ENCODE data around the gene ARF3.
A peak's percentile ranks its signal among the peaks of the same experiment; 100 is the strongest.

ARF3 gene

DNA sequence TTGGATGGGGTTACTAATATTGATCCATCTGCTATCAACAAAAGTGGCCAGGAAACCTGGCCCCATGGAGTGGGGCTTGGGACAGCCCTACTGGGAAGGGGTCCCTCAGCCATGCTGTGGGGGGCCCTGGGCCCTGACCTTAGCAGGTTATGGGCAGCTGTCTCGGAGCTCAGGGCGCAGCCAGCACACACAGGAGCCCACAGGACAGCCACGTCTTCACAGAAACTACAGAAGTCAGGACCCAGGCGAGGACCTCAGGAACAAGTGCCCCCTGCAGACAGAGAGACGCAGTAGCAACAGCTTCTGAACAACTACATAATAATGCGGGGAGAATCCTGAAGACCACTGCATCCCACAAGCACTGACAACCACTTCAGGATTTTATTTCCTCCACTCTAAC, 20.1 kb downstream of the ARF3 start:
- 80 to 83% methylated on average over 5 to 6 of the region's 6 CpGs for WGBS, 2 experiments (ENCODE audit: insufficient coverage in 2 of 2)
- Histone ChIP-seq H3K27ac (ENCODE audit: low read depth, low read length, severe bottlenecking) (no peak overlapping the region), H3K36me3 (ENCODE audit: control insufficient read depth, insufficient read depth, low read length) (peaks cover 89% of the 10 kb centered on the region)

DNA sequence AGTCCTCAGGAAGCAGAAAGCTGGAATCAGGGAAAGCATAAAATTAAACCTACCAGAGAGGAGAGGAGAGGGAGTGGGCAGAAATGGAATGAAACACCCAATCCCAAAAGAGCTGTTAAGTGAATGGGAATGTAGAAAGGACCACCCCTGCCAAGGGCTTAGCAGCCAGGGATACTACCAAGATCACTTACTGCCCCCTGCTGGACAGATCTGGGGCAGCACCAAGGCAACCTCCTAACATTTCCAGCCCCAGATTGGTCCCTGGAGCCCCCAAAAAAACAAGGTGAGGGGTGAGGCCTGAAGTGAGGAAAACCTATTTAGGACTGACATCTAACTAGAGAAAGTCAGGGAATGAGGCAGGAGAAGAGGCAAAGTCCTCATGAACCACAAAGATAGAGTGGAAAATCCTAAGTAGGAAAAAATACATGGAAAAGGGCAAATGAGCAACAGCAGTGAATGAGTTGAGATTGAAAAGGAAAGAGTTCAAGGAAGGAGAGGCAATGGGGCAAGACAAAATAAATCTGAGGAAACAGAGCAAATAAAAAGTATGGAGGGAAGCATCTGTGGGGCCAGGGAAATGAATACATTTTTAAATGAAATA, 20.8 kb downstream of the ARF3 start:
- no peaks in the 10 kb centered on the region for H3K9me3 ChIP-seq (ENCODE audit: control insufficient read depth, low read length)
- H3K27ac ChIP-seq (ENCODE audit: low read depth, low read length, severe bottlenecking) = peak overlapping the region; percentile 41
- H3K4me3 ChIP-seq (ENCODE audit: extremely low read depth, insufficient read depth, low read length, poor library complexity, severe bottlenecking) = no peak overlapping the region
- H3K4me1 ChIP-seq (ENCODE audit: control insufficient read depth, insufficient read depth, low read length, poor library complexity, severe bottlenecking) = no peaks in the 10 kb centered on the region
- H3K36me3 ChIP-seq (ENCODE audit: control insufficient read depth, insufficient read depth, low read length) = peaks cover 87% of the 10 kb centered on the region

More for the DNA sequence above, 20.1 kb downstream of the ARF3 start:
- H3K9me3 ChIP-seq (ENCODE audit: control insufficient read depth, low read length) = no peaks in the 10 kb centered on the region
- H3K4me1 ChIP-seq (ENCODE audit: control insufficient read depth, insufficient read depth, low read length, poor library complexity, severe bottlenecking) = no peaks in the 10 kb centered on the region
- no peak overlapping the region for H3K4me3 ChIP-seq (ENCODE audit: extremely low read depth, insufficient read depth, low read length, poor library complexity, severe bottlenecking)

DNA sequence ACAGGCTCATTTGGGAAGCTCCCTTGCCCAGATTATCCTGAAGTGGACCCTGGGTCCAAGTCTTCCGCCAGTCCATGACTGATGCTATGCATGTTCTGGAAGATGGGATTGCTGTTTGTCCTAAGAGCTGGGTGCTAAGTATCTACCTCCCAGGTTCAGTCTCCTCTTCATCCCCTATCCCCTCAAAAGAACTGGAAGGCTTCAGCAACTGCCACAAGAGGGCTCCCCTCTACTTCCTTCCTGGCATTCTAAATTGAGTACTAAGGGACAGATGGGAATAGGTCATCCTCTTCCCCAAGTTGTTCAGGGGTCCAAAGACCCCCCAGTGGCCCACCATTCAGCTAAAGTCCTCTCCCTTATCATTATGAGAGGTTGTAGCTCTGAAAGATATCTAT, 23.0 kb downstream of the ARF3 start:
- no peak overlapping the region for H3K27ac ChIP-seq (ENCODE audit: low read depth, low read length, severe bottlenecking)
- H3K4me3 ChIP-seq (ENCODE audit: extremely low read depth, insufficient read depth, low read length, poor library complexity, severe bottlenecking) = no peak overlapping the region
- no peaks in the 10 kb centered on the region for H3K4me1 ChIP-seq (ENCODE audit: control insufficient read depth, insufficient read depth, low read length, poor library complexity, severe bottlenecking)
- 100% methylated on average over 1 of the region's 1 CpG; no CpG with 5 or more reads in 1 of the 2 experiments for WGBS, 2 experiments (ENCODE audit: insufficient coverage in 2 of 2)
- peaks cover 86% of the 10 kb centered on the region for H3K36me3 ChIP-seq (ENCODE audit: control insufficient read depth, insufficient read depth, low read length)
- no peaks in the 10 kb centered on the region for H3K9me3 ChIP-seq (ENCODE audit: control insufficient read depth, low read length)

DNA sequence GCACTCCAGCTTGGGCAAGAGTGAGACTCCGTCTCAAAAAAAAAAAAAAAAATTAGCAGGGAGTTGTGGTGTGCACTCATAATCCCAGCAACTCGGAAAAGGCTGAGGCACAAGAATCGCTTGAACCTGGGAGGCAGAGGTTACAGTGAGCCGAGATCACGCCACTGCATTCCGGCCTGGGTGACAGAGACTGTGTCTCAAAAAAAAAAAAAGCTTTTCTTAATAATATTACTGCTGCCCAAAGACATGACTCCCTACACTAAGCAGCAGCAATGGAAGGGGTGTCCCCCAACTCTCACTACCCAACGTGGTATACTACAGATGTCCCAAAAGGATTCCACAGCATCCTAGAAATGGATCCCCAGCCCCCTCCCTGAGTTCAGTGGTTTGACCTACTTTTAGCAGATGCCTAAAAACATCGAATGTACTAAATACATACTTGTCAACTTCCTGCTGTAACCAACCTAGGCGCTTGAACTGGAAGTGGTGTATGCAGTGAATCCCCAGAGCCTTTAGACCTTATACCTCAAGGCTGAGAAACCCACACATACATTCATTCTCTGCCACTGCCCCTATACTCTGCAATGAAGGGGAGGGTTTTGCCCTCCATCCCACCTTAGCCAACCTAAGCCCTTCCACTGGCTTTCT, 23.5 kb downstream of the ARF3 start:
- Histone ChIP-seq H3K4me3 (ENCODE audit: extremely low read depth, insufficient read depth, low read length, poor library complexity, severe bottlenecking) (no peak overlapping the region), H3K9me3 (ENCODE audit: control insufficient read depth, low read length) (no peaks in the 10 kb centered on the region), H3K36me3 (ENCODE audit: control insufficient read depth, insufficient read depth, low read length) (peaks cover 85% of the 10 kb centered on the region), H3K27ac (ENCODE audit: low read depth, low read length, severe bottlenecking) (no peak overlapping the region), H3K4me1 (ENCODE audit: control insufficient read depth, insufficient read depth, low read length, poor library complexity, severe bottlenecking) (no peaks in the 10 kb centered on the region)
- 87 to 96% methylated on average over 5 to 8 of the region's 9 CpGs for WGBS, 2 experiments (ENCODE audit: insufficient coverage in 2 of 2)

DNA sequence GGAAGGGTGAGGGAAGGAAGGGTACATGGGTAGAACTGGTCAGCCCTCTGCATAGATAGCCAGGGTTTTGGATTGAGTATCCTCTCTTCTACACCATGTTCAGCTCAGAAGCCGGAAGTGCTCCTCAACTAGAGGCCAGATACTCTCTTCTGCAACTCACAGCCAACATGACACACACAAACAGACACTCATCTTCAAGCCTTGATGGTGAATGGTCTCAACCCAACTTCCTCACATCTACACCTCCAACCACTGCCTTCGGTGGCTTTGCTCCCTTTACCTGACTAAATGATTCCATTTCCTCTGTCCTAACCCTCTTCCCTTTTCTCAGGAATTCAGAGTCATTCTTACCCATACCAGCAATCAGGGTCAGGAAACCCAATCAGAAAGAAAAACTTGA, 24.4 kb downstream of the ARF3 start:
- no peak overlapping the region for H3K4me3 ChIP-seq (ENCODE audit: extremely low read depth, insufficient read depth, low read length, poor library complexity, severe bottlenecking)
- no peaks in the 10 kb centered on the region for H3K4me1 ChIP-seq (ENCODE audit: control insufficient read depth, insufficient read depth, low read length, poor library complexity, severe bottlenecking)
- no peaks in the 10 kb centered on the region for H3K9me3 ChIP-seq (ENCODE audit: control insufficient read depth, low read length)
- no peak overlapping the region for H3K27ac ChIP-seq (ENCODE audit: low read depth, low read length, severe bottlenecking)
- 50% methylated on average over 2 of the region's 2 CpGs for WGBS, 2 experiments (ENCODE audit: insufficient coverage in 2 of 2)
- peaks cover 84% of the 10 kb centered on the region for H3K36me3 ChIP-seq (ENCODE audit: control insufficient read depth, insufficient read depth, low read length)

DNA sequence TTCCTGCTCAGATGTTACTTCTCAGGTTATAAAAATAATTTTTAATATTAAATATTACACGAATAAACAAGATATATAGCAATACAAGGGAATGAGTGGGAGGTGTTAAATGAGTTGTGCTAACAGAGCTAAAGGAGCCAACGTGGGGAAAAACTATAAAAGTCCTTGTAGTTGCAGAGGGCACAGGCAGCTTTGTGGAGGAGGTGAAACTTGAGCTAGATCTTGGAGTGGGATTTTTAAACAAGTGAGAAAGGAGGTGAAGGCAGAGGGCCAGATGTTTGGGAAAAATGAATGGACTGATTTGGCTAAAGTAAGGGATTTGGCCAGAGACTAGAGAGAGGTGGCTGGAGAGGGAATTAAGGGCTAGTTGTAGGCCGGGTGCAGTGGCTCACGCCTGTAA, 26.8 kb downstream of the ARF3 start:
- H3K4me1 ChIP-seq (ENCODE audit: control insufficient read depth, insufficient read depth, low read length, poor library complexity, severe bottlenecking) = no peaks in the 10 kb centered on the region
- peaks cover 90% of the 10 kb centered on the region for H3K36me3 ChIP-seq (ENCODE audit: control insufficient read depth, insufficient read depth, low read length)
- H3K4me3 ChIP-seq (ENCODE audit: extremely low read depth, insufficient read depth, low read length, poor library complexity, severe bottlenecking) = no peak overlapping the region
- H3K27ac ChIP-seq (ENCODE audit: low read depth, low read length, severe bottlenecking) = no peak overlapping the region
- WGBS, 2 experiments (ENCODE audit: insufficient coverage in 2 of 2) = 94 to 95% methylated on average over 3 of the region's 4 CpGs
- no peaks in the 10 kb centered on the region for H3K9me3 ChIP-seq (ENCODE audit: control insufficient read depth, low read length)

DNA sequence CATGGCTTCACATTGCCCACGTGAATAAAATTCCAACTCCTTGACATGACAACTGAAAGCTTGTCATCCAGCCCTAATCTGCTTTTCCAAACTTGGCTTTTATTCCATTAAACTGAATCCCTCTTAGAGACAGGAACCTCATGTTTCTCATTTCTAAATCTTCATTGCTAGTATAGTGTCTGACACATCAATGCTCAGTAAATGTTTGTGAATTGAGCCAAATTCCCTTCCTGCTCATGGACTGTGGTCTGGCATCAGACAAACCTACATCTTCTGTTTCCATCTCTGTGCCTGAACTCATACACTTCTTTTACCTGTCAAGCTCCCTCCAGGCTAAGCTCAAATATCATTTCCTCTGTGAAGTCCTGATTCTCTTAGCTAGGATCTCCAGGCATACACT, 27.7 kb downstream of the ARF3 start:
- Histone ChIP-seq H3K4me3 (ENCODE audit: extremely low read depth, insufficient read depth, low read length, poor library complexity, severe bottlenecking) (no peak overlapping the region), H3K27ac (ENCODE audit: low read depth, low read length, severe bottlenecking) (no peak overlapping the region), H3K4me1 (ENCODE audit: control insufficient read depth, insufficient read depth, low read length, poor library complexity, severe bottlenecking) (no peaks in the 10 kb centered on the region), H3K36me3 (ENCODE audit: control insufficient read depth, insufficient read depth, low read length) (peaks cover 90% of the 10 kb centered on the region), H3K9me3 (ENCODE audit: control insufficient read depth, low read length) (no peaks in the 10 kb centered on the region)
- WGBS, 2 experiments (ENCODE audit: insufficient coverage in 2 of 2) = 75 to 100% methylated on average over 1 of the region's 1 CpG

DNA sequence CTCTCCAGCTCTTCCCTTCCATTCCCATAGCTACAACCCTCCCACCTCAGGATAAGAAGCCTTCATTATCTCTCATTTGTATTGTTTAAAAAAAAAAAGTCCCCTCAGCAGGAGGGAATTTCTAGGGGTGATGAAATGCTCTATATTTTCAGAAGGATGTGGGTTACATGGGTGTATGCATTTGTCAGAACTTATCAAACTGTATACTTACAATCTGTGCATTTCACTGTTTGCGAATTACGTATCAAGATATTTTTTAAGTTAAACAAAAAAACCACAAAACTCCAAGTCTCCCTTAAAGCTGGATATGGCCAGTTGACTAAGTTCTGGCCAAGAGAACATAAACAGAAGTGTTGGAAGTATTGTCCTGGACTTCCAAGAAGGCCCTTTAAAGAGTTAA, 30.0 kb downstream of the ARF3 start:
- Histone ChIP-seq H3K9me3 (ENCODE audit: control insufficient read depth, low read length) (no peaks in the 10 kb centered on the region), H3K27ac (ENCODE audit: low read depth, low read length, severe bottlenecking) (no peak overlapping the region), H3K4me3 (ENCODE audit: extremely low read depth, insufficient read depth, low read length, poor library complexity, severe bottlenecking) (no peak overlapping the region), H3K4me1 (ENCODE audit: control insufficient read depth, insufficient read depth, low read length, poor library complexity, severe bottlenecking) (no peaks in the 10 kb centered on the region), H3K36me3 (ENCODE audit: control insufficient read depth, insufficient read depth, low read length) (peaks cover 89% of the 10 kb centered on the region)
- WGBS, 2 experiments (ENCODE audit: insufficient coverage in 2 of 2) = 100% methylated on average over 2 of the region's 2 CpGs; no CpG with 5 or more reads in 1 of the 2 experiments

DNA sequence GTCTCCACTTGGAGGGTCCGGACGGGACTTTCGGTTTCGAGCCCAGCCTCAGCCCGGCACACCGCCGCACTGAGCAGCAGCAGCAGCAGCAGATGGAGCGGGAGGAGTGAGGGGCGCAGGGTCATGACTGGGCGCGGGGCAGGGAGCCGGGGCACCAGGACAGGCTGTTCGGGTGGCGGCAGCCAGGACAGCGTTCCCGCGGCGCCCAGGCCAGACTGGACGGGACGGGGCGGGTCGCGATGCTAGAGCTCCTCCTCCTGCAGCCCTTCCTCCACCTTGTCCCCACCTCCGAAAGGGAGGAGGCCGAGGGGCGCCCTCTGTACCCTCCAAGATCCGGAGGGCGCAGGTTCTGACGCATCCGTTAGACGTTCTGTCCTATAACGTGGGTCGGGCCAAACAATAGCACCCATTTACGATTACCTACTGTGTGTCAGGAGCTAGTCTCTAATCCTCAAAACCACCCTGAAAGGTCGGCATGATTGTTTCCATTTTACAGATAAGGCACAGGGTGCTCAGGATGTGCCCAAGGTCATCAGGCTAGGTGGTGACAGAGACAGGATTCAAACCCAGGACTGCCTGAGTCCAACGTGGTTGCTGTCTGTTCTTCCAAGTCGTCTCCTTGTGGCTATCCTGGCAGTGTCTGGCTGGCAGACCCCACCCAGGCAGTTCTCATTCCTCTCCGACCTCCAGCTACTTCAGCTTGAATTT, 31.8 kb downstream of the ARF3 start, which contains the start of gene FKBP11:
FKBP11 (minus strand) TSS at position 189 of the 708 bp plus-strand sequence; CDS start at position 125, 64 bp downstream.
- H3K4me1 ChIP-seq (ENCODE audit: control insufficient read depth, insufficient read depth, low read length, poor library complexity, severe bottlenecking) = no peaks in the 10 kb centered on the region
- H3K9me3 ChIP-seq (ENCODE audit: control insufficient read depth, low read length) = no peaks in the 10 kb centered on the region
- H3K36me3 ChIP-seq (ENCODE audit: control insufficient read depth, insufficient read depth, low read length) = peaks cover 91% of the 10 kb centered on the region
- 82 to 86% methylated on average over 33 to 34 of the region's 38 CpGs for whole genome bisulfite sequencing, 2 experiments (ENCODE audit: insufficient coverage in 2 of 2)
- peak within 1 kb of the TSS; percentile 19 for H3K4me3 ChIP-seq (ENCODE audit: extremely low read depth, insufficient read depth, low read length, poor library complexity, severe bottlenecking)
- no peak within 1 kb of the TSS for H3K27ac ChIP-seq (ENCODE audit: low read depth, low read length, severe bottlenecking)

DNA sequence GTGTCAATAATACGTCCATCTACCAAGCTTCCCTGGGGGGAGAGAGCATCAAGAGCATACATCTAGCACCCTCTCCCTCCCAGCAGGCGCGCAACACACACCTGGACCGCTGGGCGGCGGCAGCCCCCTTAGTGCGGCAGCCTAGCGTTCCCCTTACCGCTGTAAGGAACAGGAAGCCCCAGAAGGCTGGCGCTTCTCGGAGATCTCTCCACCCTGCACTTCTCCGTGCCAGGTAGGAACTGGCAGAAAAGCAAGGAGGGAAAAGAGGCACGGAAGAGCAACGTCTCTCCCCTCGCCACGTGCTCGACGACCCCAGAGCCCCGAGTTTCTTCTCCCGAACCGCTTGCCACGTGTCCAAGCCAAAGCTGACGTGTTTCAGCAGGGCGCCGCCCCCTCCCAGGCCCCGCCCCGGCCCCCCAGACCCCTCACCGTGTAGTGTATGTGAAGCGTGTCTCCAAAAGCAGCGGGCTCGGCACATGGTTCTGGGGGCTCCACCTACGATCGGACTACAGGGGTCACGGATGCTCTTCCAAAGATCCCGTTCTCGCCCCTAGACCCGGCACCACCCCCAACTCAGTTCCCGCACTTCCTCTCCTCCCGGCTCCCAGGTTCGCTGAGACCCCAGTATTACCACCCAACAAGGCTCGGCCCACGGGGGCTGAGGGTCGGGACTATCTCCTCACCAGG, 32.5 kb downstream of the ARF3 start:
- H3K4me3 ChIP-seq (ENCODE audit: extremely low read depth, insufficient read depth, low read length, poor library complexity, severe bottlenecking) = peak overlapping the region; percentile 19
- H3K27ac ChIP-seq (ENCODE audit: low read depth, low read length, severe bottlenecking) = no peak overlapping the region
- H3K4me1 ChIP-seq (ENCODE audit: control insufficient read depth, insufficient read depth, low read length, poor library complexity, severe bottlenecking) = no peaks in the 10 kb centered on the region
- H3K9me3 ChIP-seq (ENCODE audit: control insufficient read depth, low read length) = no peaks in the 10 kb centered on the region
- 77 to 79% methylated on average over 29 to 42 of the region's 43 CpGs for WGBS, 2 experiments (ENCODE audit: insufficient coverage in 2 of 2)
- H3K36me3 ChIP-seq (ENCODE audit: control insufficient read depth, insufficient read depth, low read length) = peaks cover 84% of the 10 kb centered on the region
